ENCODE measurements around the gene PPP2R1A.

DNA sequence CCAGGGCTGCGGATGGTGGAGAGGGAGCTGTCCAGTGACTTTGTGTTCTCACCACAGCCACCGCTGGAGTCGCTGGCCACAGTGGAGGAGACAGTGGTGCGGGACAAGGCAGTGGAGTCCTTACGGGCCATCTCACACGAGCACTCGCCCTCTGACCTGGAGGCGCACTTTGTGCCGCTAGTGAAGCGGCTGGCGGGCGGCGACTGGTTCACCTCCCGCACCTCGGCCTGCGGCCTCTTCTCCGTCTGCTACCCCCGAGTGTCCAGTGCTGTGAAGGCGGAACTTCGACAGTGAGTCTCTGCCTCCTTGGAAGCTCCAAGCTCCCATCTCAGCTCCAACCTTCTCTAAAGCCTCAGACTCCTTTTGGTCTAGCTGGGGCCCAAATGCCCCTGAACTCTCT lies 21.4 kb downstream of the PPP2R1A start:
- TF ChIP-seq POLR2AphosphoS5 (IDR thresholded peaks at IDR 0.05; ENCODE audit: low read depth, low read length) (no peak), POLR2A (IDR thresholded peaks at IDR 0.05; ENCODE audit: low read depth, low read length) (no peak; the same call in 1 of the 2 replicates), TAF1 (IDR thresholded peaks at IDR 0.05; ENCODE audit: borderline replicate concordance, low read depth, low read length) (no peak)
